Liver (tissue), 9 donors: ENCODE data around the gene MYH11. TPM values are rescaled to one million over a fixed set of nuclear protein-coding genes. Genes with fewer than 3 reads are reported as not detected.

ENCODE experiments used
- DNase-seq: peaks from one replicate; pipeline ENCODE4 v3.0.0-alpha.2; 2017; ENCODE audit warnings: low spot score
- H3K27ac ChIP-seq, 2 donors: one replicate each; pipeline ENCODE4 v1.7.0; 2013; ENCODE audit warnings: inconsistent platforms in 2 of 2, low read length in 2 of 2, control low read depth in 1 of 2, low read depth in 1 of 2, mild to moderate bottlenecking in 1 of 2
- H3K27me3 ChIP-seq, 4 donors: one replicate each; pipeline versions ENCODE4 v1.6.1 to v1.7.0; 2013; ENCODE audit warnings: low read length in 3 of 4, inconsistent platforms in 1 of 4, mild to moderate bottlenecking in 1 of 4, moderate library complexity in 1 of 4; ENCODE audit not compliant: control insufficient read depth in 4 of 4, insufficient read depth in 4 of 4
- H3K36me3 ChIP-seq, 4 donors: one replicate each; pipeline versions ENCODE4 v1.6.1 to v1.7.0; 2013; ENCODE audit warnings: low read length in 3 of 4, mild to moderate bottlenecking in 3 of 4, low read depth in 1 of 4, moderate library complexity in 1 of 4; ENCODE audit not compliant: control insufficient read depth in 4 of 4, insufficient read depth in 3 of 4
- H3K4me1 ChIP-seq, 4 donors: one replicate each; pipeline versions ENCODE4 v1.6.1 to v1.7.0; 2013; ENCODE audit warnings: low read length in 3 of 4, mild to moderate bottlenecking in 3 of 4, moderate library complexity in 1 of 4; ENCODE audit not compliant: control insufficient read depth in 4 of 4, insufficient read depth in 4 of 4
- H3K4me3 ChIP-seq, 3 donors: one replicate each; pipeline versions ENCODE4 v1.6.1 to v1.7.0; 2013; ENCODE audit warnings: low read length in 3 of 3, control low read depth in 1 of 3, low read depth in 1 of 3, mild to moderate bottlenecking in 1 of 3
- H3K9ac ChIP-seq, 2 donors: one replicate each; pipeline ENCODE4 v1.7.0; 2013; ENCODE audit warnings: low read length in 2 of 2, mild to moderate bottlenecking in 2 of 2, moderate library complexity in 2 of 2, control low read depth in 1 of 2, low read depth in 1 of 2
- H3K9me3 ChIP-seq, 4 donors: one replicate each; pipeline versions ENCODE4 v1.6.1 to v1.7.0; 2013; ENCODE audit warnings: low read length in 3 of 4; ENCODE audit not compliant: control insufficient read depth in 4 of 4
- ATF3 ChIP-seq: IDR thresholded peaks from 2 replicates; pipeline ENCODE4 v1.6.1; 2016; ENCODE audit warnings: antibody characterized with exemption
- CTCF ChIP-seq: fragments of 150-350 bp; IDR thresholded peaks from 2 replicates; pipeline ENCODE4 v1.5.1; 2017; ENCODE audit warnings: improper control_type of control experiment, low read depth, low read length; ENCODE audit not compliant: missing input control
- EGR1 ChIP-seq, 2 donors: IDR thresholded peaks; 2 replicates each; pipeline ENCODE4 v1.6.1; 2016 to 2018; ENCODE audit warnings: antibody characterized with exemption in 2 of 2, low read depth in 2 of 2
- FOXA2 ChIP-seq: IDR thresholded peaks from 2 replicates; pipeline ENCODE4 v1.6.1; 2016; ENCODE audit warnings: antibody characterized with exemption
- GABPA ChIP-seq, 2 donors: IDR thresholded peaks in 1 of 2; conservative IDR thresholded peaks in 1 of 2; 2 replicates each; pipeline ENCODE4 v1.6.1; 2016; ENCODE audit warnings: antibody characterized with exemption in 2 of 2, mild to moderate bottlenecking in 1 of 2, moderate library complexity in 1 of 2
- HNF4A ChIP-seq, 2 donors: conservative IDR thresholded peaks; 2 replicates each; pipeline ENCODE4 v1.6.1; 2016; ENCODE audit warnings: antibody characterized with exemption in 2 of 2, mild to moderate bottlenecking in 2 of 2
- HNF4G ChIP-seq: IDR thresholded peaks from 2 replicates; pipeline ENCODE4 v1.6.1; 2016; ENCODE audit warnings: antibody characterized with exemption
- JUND ChIP-seq, 2 donors: IDR thresholded peaks; 2 replicates each; pipeline ENCODE4 v1.6.1; 2016; ENCODE audit warnings: antibody characterized with exemption in 2 of 2
- NR2F2 ChIP-seq: IDR thresholded peaks from 2 replicates; pipeline ENCODE4 v1.6.1; 2016; ENCODE audit warnings: antibody characterized with exemption
- RAD21 ChIP-seq, 2 donors: IDR thresholded peaks; 2 replicates each; pipeline ENCODE4 v1.6.1; 2016; ENCODE audit warnings: antibody characterized with exemption in 2 of 2, mild to moderate bottlenecking in 2 of 2
- REST ChIP-seq: IDR thresholded peaks from 2 replicates; pipeline ENCODE4 v1.6.1; 2016; ENCODE audit warnings: antibody characterized with exemption, mild to moderate bottlenecking
- TAF1 ChIP-seq: conservative IDR thresholded peaks from 2 replicates; pipeline ENCODE4 v1.6.1; 2016; ENCODE audit warnings: antibody characterized with exemption, mild to moderate bottlenecking
- YY1 ChIP-seq: IDR thresholded peaks from 2 replicates; pipeline ENCODE4 v1.6.1; 2016; ENCODE audit warnings: antibody characterized with exemption, mild to moderate bottlenecking
- ZBTB33 ChIP-seq: IDR thresholded peaks from 2 replicates; pipeline ENCODE4 v1.6.1; 2016; ENCODE audit warnings: antibody characterized with exemption
- WGBS: extraction: QIAGEN DNeasy Blood & Tissue Kit; methylation state at CpG from one replicate; pipeline ENCODE4 v1.1.7; 2013; 5-methylcytosine and 5-hydroxymethylcytosine counted together
- polyA plus RNA-seq, 2 donors: library from polyadenylated mRNA; stranded (reverse) in 1 of 2; unstranded in 1 of 2; fragments of 200-250 nt in 1 of 2; fragments of >200 nt in 1 of 2; fragmentation: Nextera tagmentation in 1 of 2; extraction: Ambion mirVana in 1 of 2; gene quantifications; one replicate each; pipeline versions ENCODE4 v1.2.1 to v1.2.3, GENCODE V29; 2013 to 2015
- total RNA-seq, 2 donors: library from RNA; depleted of rRNA; stranded (reverse); fragments of >200 nt; gene quantifications; one replicate each; pipeline ENCODE4 v1.2.3, GENCODE V29; 2014
- donor health status: healthy.
- donor health status: healthy.
- donor health status: healthy.
- donor health status: healthy.
- donor health status: healthy.

MYH11 gene
- total and polyA plus RNA-seq, 4 donors = 0.51 to 33.7 (median 4.0) TPM

GRCh38 chr16:15837761-15838160, 19.1 kb downstream of the MYH11 start:
- WGBS = 92% methylated on average over 11 of the region's 11 CpGs

GRCh38 chr16:15836965-15837611, 19.7 kb downstream of the MYH11 start:
- Histone ChIP-seq H3K9ac (no peak overlapping the region), H3K27me3 (no peaks in the 10 kb centered on the region), H3K4me1 (no peaks in the 10 kb centered on the region), H3K27ac (no peak overlapping the region), H3K36me3 (no peaks in the 10 kb centered on the region), H3K9me3 (no peaks in the 10 kb centered on the region), H3K4me3 (no peak overlapping the region)
- TF ChIP-seq ZBTB33 (no peak), JUND (IDR thresholded peaks at IDR 0.05) (no peak), GABPA (IDR thresholded peaks at IDR 0.05 in 1 of 2, conservative IDR thresholded peaks at IDR 0.05 in 1 of 2) (no peak), NR2F2 (no peak), FOXA2 (no peak), REST (no peak), RAD21 (IDR thresholded peaks at IDR 0.05) (no peak), TAF1 (no peak), HNF4A (conservative IDR thresholded peaks at IDR 0.05) (no peak), EGR1 (IDR thresholded peaks at IDR 0.05; ENCODE audit: low read depth in 2 of 2) (no peak), CTCF (no peak), YY1 (no peak), HNF4G (no peak)
- no peak for DNase-seq
- 83% methylated on average over 10 of the region's 10 CpGs for WGBS

More at GRCh38 chr16:15837761-15838160, 19.1 kb downstream of the MYH11 start:
- Histone ChIP-seq H3K4me1 (no peaks in the 10 kb centered on the region), H3K4me3 (no peak overlapping the region), H3K9me3 (no peaks in the 10 kb centered on the region), H3K9ac (no peak overlapping the region), H3K27ac (no peak overlapping the region), H3K36me3 (no peaks in the 10 kb centered on the region), H3K27me3 (no peaks in the 10 kb centered on the region)
- TF ChIP-seq TAF1 (no peak), GABPA (IDR thresholded peaks at IDR 0.05 in 1 of 2, conservative IDR thresholded peaks at IDR 0.05 in 1 of 2) (no peak), NR2F2 (no peak), ATF3 (no peak)
- DNase-seq = no peak
